Fibroblast of the aortic adventitia (primary cell): ENCODE measurements around the gene RRP12. TPM values are rescaled to one million over a fixed set of nuclear protein-coding genes. Genes with fewer than 3 reads are reported as not detected.
A peak's percentile ranks its signal among the peaks of the same experiment; 100 is the strongest.

Experiments
- DNase-seq: peaks from one replicate; pipeline ENCODE4 v3.0.0-alpha.2; 2010; ENCODE audit warnings: low read depth
- H3K4me3 ChIP-seq: 2 replicates; pipeline ENCODE4 v1.5.1; 2011; ENCODE audit warnings: low read depth, mild to moderate bottlenecking, control low read depth, low read length, moderate library complexity
- total RNA-seq: library from RNA; depleted of rRNA; stranded (reverse); fragments of >200 nt; gene quantifications from 2 replicates; pipeline ENCODE4 v1.2.3, GENCODE V29; 2012; ENCODE audit warnings: low replicate concordance
- TF ChIP-seq, protein P1 (sequence below): IDR thresholded peaks from 2 replicates; pipeline ENCODE4 v1.5.1; 2011; ENCODE audit warnings: mild to moderate bottlenecking, low read length, control low read depth, inconsistent platforms; ENCODE audit not compliant: insufficient read depth

Gene RRP12
- total RNA-seq, 1 donor = 15.9 TPM

DNA sequence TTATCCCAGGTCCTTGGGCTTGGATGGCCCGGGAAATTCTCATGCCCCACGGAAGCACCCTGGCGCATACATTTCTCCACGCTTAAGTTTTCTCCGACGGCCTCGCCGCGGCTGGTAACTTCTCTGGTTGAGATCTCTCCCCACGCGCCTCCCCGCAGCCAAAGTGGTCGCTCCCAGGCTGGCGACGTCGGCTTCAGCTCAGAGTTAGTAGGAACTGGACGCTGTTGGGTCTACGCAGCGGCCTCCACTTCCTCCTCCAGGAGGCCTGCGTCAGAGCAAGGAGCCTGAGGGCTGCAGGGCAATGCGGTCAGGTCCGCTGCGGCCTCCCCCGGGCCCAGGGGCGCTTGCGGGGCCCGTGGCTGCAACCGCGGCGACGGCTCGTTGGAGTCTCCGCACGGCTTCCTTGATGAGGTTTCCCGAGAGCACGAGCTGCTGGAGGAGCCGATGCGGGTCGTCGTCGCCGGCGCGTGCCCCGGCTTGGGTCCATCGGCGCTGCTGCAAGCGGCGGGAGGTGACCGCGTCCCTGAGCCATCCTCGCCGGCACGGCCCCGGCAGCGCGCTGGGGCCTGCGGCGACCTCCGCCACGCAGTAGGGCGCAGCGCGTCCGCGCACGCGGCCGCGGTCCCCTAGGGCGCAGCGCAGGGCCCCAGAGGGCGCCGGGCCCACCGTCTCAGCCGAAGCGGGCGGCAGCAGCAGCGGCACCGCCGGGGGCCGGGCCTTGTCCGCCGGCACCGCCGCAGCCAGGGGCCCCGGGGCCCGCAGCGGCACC, 67.4 kb downstream of the RRP12 start:
- TF ChIP-seq, protein P1, sequence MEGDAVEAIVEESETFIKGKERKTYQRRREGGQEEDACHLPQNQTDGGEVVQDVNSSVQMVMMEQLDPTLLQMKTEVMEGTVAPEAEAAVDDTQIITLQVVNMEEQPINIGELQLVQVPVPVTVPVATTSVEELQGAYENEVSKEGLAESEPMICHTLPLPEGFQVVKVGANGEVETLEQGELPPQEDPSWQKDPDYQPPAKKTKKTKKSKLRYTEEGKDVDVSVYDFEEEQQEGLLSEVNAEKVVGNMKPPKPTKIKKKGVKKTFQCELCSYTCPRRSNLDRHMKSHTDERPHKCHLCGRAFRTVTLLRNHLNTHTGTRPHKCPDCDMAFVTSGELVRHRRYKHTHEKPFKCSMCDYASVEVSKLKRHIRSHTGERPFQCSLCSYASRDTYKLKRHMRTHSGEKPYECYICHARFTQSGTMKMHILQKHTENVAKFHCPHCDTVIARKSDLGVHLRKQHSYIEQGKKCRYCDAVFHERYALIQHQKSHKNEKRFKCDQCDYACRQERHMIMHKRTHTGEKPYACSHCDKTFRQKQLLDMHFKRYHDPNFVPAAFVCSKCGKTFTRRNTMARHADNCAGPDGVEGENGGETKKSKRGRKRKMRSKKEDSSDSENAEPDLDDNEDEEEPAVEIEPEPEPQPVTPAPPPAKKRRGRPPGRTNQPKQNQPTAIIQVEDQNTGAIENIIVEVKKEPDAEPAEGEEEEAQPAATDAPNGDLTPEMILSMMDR = no peak
- peak; percentile 48 for DNase-seq
- peak overlapping the region; percentile 78 for H3K4me3 ChIP-seq

DNA sequence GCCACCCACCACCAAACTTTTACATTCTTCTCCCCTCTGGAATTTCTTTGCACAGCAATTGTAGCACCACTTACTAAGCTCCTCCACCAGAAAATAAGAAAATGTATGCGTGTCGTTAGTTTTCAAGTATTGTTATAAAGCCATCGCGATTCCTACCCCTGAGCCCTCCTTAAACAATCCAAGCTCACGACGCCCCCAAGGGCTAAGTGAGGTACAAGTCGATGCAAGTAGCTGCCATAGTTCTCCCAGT, 67.9 kb downstream of the RRP12 start:
- DNase-seq = peak; percentile 47
- TF ChIP-seq, protein P1 = no peak
- peak overlapping the region; percentile 78 for H3K4me3 ChIP-seq

DNA sequence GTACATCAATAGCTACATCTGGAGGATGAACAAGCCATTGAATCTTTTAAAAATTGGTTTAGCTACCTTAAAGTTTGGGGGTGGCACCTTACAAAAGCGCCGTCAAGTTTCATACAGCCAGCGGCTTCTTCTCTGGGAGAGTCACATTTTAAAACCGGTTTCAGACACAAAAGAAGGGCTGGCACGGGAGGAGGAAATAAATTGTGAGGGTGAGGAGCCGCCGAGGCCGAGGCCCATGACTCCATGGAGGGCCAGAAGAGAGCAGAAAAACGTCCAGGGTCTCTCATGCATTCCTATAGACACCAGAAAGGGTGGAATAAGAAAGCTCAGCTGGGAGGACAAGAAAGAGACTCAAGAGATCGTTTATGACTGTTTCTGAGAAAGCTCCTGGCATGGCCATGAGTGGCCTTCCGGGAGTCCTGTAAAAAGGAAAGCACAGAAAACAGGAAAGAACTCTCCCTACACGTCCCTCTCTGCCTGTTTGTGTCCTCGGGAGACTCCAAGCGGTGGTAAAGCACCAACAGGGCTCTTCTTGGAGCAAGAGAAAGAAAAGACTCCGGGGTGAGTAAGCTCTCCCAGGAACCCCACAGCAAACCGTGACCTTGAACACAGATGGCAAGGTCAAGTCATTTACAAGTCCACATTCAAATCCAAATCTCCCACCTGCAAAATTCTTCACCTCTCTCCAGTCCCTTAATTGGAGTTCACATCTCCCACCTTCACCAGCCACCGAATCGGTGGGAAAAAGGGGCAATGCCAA, 68.4 kb downstream of the RRP12 start:
- H3K4me3 ChIP-seq = peak overlapping the region; percentile 78
- peak; percentile 77 for DNase-seq
- TF ChIP-seq, protein P1 = peak; percentile 47

DNA sequence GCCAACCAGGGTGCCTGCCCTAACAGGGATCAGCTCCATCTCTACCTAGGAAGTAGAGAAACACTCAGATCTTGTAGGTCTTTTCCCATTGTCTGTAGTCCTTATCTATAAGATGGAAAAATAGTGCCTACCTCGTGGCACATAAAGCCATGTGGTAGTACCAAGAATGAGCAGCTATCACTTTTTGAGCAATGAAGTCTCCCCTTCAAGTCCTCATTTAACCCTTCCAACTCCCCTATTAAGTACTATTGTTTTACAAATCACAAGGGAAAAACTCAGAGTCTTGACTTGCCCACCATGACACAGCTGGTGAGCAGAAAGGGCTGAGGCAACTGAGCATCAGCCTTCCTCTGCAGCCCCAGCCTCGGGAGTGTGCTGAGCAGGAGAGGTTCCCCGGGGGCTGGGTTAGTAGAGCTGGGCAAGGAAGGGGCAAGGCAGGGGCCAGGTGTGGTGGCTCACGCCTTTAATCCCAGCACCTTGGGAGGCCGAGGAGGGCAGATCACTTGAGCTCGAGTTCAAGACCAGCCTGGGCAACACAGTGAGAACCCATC, 69.9 kb downstream of the RRP12 start:
- TF ChIP-seq, protein P1 = no peak
- H3K4me3 ChIP-seq = no peak overlapping the region
- no peak for DNase-seq

DNA sequence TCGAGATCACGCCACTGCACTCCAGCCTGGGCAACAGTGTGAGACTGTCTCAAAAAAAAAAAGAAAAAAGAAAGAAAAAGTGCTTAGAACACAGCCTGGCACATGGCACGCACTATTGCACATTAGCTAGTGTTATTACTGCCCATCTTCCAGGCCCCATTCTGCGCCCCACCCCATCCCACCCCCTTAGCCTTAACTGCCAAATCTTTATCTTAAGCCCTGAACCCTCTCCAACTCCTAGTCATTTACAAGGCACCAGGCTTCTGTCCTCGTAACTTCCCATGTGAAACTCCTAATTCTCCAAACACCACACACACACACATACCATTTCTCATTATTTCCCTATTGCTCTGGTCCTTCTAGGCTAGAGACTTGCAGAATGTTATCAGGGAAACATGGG, 71.4 kb downstream of the RRP12 start:
- no peak for DNase-seq
- no peak overlapping the region for H3K4me3 ChIP-seq
- TF ChIP-seq, protein P1 = no peak

DNA sequence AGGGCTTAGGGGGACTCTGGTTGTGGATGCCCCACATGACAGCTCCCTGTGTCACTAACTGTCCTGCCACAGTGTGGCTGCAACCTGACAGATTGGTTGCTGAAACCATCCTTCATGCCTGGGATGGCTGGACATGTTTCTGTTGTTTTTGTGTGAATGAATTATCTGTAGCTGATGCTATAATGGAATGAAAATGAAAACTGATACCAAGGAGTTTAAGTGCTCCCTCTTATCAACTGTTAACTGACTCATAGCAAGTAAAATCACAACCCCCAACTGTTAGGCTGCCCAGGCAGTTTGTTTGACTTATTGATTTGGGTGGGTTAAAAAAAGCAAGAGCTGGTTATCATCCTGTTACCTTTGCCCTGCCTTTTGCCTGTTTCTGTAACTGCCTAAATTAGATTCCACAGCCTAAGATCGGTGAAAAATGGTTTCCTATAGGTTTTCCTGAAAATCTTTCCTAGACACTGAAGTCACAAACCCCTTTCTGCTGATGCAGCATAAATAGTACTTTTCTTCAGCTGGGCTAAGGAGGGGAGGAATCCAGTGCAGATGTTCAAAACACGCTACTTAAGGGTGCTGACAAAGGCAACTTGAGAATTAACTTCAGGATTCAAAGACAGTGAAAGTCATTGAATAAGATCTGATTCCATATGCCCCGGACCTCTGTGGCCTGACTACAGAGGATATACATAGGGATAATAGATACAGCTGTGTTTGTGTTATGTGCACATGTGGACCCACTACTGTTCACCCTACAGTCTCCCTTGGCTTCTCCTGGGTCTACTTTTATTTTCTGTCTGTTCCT, 72.3 kb downstream of the RRP12 start:
- no peak overlapping the region for H3K4me3 ChIP-seq
- TF ChIP-seq, protein P1 = no peak
- no peak for DNase-seq
